NCI-H1436 (cell line): ENCODE measurements around the gene OR52E1.

Experiments used
- DNase-seq: peaks from one replicate; lab custom pipeline; 2025; lab: John Stamatoyannopoulos, UW

The OR52E1 gene

DNA sequence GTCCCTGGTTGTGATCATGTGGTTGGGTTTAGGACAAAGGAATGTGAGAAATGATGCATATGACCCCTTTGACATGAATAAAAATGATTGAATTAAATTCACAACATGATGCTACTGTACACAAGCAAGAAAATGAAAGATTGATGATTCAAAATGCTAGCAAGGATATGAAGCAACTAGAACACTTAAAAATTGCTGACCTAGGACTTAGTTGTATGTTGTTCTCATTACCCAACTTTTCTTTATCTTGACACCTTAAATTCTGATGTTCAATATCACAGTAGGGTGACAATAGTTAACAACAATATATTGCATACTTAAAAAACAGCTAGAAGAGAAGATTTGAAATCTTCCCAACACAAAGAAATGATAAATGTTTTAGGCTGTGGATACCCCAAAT lies 48.2 kb downstream of the OR52E1 start:
- DNase-seq, result no peak

DNA sequence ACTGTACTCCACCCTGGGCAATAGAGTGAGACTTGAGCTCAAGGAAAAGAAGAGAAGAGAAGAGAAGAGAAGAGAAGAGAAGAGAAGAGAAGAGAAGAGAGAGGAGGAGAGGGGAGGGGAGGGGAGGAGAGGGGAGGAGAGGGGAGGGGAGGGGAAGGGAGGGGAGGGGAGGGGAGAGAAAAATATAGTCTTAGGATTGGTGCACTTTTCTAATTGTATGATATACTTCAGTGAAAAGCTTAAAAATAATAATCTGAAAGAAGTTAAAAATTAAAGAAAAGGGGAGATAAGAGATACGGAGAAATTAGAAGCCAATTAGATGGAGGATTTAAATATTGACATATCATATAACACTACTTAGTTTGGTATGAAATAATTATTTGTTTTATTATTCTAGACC lies 49.5 kb downstream of the OR52E1 start:
- DNase-seq, result no peak
